ENCODE measurements around the gene KHK. TPM values are rescaled to one million over a fixed set of nuclear protein-coding genes. Genes with fewer than 3 reads are reported as not detected.

KHK gene
- total RNA-seq, 1 experiment from 2014 or later, result 1.7 TPM

DNA sequence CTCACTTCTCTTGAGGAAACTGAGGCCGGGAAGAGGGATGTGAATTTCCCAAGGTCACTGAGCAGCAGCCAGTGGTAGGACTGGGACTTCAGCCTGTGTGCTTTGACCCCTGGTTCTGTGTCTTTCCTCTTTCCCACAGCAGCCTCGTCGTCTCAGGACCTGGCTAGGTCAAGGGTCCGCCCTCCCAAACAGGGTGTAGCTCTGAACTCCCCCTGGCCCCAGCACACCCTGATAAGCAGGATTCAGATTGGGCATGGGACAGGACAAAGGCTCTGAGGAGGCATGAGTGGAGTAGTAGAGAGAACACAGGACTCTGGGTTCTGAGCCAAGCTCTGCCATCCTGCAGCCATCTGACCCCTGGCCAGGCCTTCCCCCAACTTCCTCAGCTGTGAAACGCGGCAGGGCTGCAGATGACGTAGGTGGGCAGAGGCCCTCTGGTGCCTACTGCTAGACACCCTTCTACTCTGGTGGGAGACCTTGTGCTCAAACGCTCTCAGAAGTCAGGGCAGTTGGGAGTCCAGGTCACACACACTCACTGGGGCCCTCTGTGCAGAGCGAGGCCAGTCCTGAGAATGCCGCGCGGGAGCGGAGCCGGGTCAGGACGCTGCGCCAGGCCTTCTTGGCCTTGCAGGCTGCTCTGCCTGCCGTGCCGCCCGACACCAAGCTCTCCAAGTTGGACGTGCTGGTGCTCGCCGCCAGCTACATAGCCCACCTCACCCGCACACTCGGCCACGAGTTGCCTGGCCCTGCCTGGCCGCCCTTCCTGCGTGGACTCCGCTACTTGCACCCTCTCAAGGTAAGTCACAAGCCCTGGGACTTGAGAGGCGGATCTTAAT lies 63.2 kb downstream of the KHK start:
- no peak for DNase-seq (ENCODE audit: extremely low read depth, low read depth)

Other genes with a start within 250 kb of the KHK start
- gene DPYSL5, start 238.6 kb upstream of the KHK start, total RNA-seq (2014; rRNA removed; shearing (Covaris generic)), result 0.02 TPM in 1 of 2 replicates, not detected in the other
- gene MAPRE3, start 116.1 kb upstream of the KHK start, total RNA-seq (2014; rRNA removed; shearing (Covaris generic)), result 4.0 and 5.1 TPM in 2 replicates
- gene TMEM214, start 53.8 kb upstream of the KHK start, total RNA-seq (2014; rRNA removed; shearing (Covaris generic)), result 32.0 and 36.3 TPM in 2 replicates
- 35.4 and 39.5 TPM in 2 replicates for gene AGBL5, start 35.1 kb upstream of the KHK start, total RNA-seq (2014; rRNA removed; shearing (Covaris generic))
- gene OST4, start 15.1 kb upstream of the KHK start, total RNA-seq (2014; rRNA removed; shearing (Covaris generic)), result 255 and 293 TPM in 2 replicates
- gene EMILIN1, start 8.2 kb upstream of the KHK start, total RNA-seq (2014; rRNA removed; shearing (Covaris generic)), result 0.22 TPM in 1 of 2 replicates, not detected in the other
- 43.2 and 45.2 TPM in 2 replicates for gene CGREF1, start 32.4 kb downstream of the KHK start, total RNA-seq (2014; rRNA removed; shearing (Covaris generic))
- gene ABHD1, start 37.0 kb downstream of the KHK start, total RNA-seq (2014; rRNA removed; shearing (Covaris generic)), result 1.4 and 1.7 TPM in 2 replicates
- 52.5 and 53.3 TPM in 2 replicates for gene PREB, start 47.9 kb downstream of the KHK start, total RNA-seq (2014; rRNA removed; shearing (Covaris generic))
- not detected in 2 replicates for gene PRR30, start 52.6 kb downstream of the KHK start, total RNA-seq (2014; rRNA removed; shearing (Covaris generic))
- not detected in 2 replicates for gene TCF23, start 62.2 kb downstream of the KHK start, total RNA-seq (2014; rRNA removed; shearing (Covaris generic))
- gene ATRAID, start 125.3 kb downstream of the KHK start, total RNA-seq (2014; rRNA removed; shearing (Covaris generic)), result 219 and 271 TPM in 2 replicates
- gene SLC5A6, start 125.5 kb downstream of the KHK start, total RNA-seq (2014; rRNA removed; shearing (Covaris generic)), result 49.7 and 51.8 TPM in 2 replicates
- 34.1 and 38.5 TPM in 2 replicates for gene CAD, start 130.6 kb downstream of the KHK start, total RNA-seq (2014; rRNA removed; shearing (Covaris generic))
- 0.50 and 0.75 TPM in 2 replicates for gene SLC30A3, start 176.3 kb downstream of the KHK start, total RNA-seq (2014; rRNA removed; shearing (Covaris generic))
- gene DNAJC5G, start 188.7 kb downstream of the KHK start, total RNA-seq (2014; rRNA removed; shearing (Covaris generic)), result not detected in 2 replicates
- 0.12 TPM in 1 of 2 replicates, not detected in the other for gene TRIM54, start 195.7 kb downstream of the KHK start, total RNA-seq (2014; rRNA removed; shearing (Covaris generic))
- 4.6 and 6.8 TPM in 2 replicates for gene UCN, start 221.7 kb downstream of the KHK start, total RNA-seq (2014; rRNA removed; shearing (Covaris generic))
- 77.5 and 83.6 TPM in 2 replicates for gene MPV17, start 236.3 kb downstream of the KHK start, total RNA-seq (2014; rRNA removed; shearing (Covaris generic))